HEK293 (cell line): ENCODE measurements around the gene BCLAF1.
A peak's percentile ranks its signal among the peaks of the same experiment; 100 is the strongest.

ENCODE experiments used
- CTCF ChIA-PET: fragments of 350-600 bp; formaldehyde crosslinking; extraction: SDS; loops from one replicate; lab custom pipeline; 2021; ENCODE audit warnings: antibody characterized with exemption; lab: Yijun Ruan, JAX
- POLR2A ChIA-PET: fragments of 300-600 bp; formaldehyde crosslinking; extraction: SDS; loops from one replicate; lab custom pipeline; 2020; ENCODE audit warnings: antibody characterized with exemption, inconsistent platforms; lab: Yijun Ruan, JAX
- H3K27ac ChIP-seq: fragments of 200-500 bp; sonication (Bioruptor generic); 2 replicates; pipeline ENCODE4 v1.5.1; 2014; ENCODE audit warnings: low read depth, low read length, control low read depth, inconsistent platforms; ENCODE audit errors: extremely low read depth
- H3K36me3 ChIP-seq, 2 experiments: fragments of 200-500 bp in 1 of 2; sonication (Bioruptor generic) in 1 of 2; 1 replicate in 1 of 2; 2 replicates in 1 of 2; pipeline ENCODE4 v1.5.1; 2014 to 2017; ENCODE audit warnings: inconsistent platforms in 2 of 2, low read length in 2 of 2; ENCODE audit not compliant: control insufficient read depth in 2 of 2, insufficient read depth in 1 of 2
- H3K4me1 ChIP-seq: fragments of 200-500 bp; sonication (Bioruptor generic); 2 replicates; pipeline ENCODE4 v1.5.1; 2014; ENCODE audit warnings: mild to moderate bottlenecking, low read length, inconsistent platforms; ENCODE audit not compliant: control insufficient read depth, insufficient read depth
- H3K4me3 ChIP-seq: 2 replicates; pipeline ENCODE4 v1.5.1; 2011; ENCODE audit warnings: low read depth, mild to moderate bottlenecking, control low read depth, low read length, moderate library complexity
- H3K9me3 ChIP-seq: fragments of 200-500 bp; sonication (Bioruptor generic); 2 replicates; pipeline ENCODE4 v1.5.1; 2014; ENCODE audit warnings: low read depth, low read length, inconsistent platforms; ENCODE audit not compliant: control insufficient read depth, insufficient read depth
- ATF2 ChIP-seq: fragments of 450-650 bp; formaldehyde crosslinking; IDR thresholded peaks from 2 replicates; pipeline ENCODE4 v1.5.1; 2016; ENCODE audit warnings: missing biosample characterization, missing genetic modification characterization, low read depth
- HOXC10 ChIP-seq: sonication (generic); formaldehyde crosslinking; IDR thresholded peaks from 2 replicates; pipeline ENCODE4 v1.8.1; 2023; ENCODE audit warnings: mild to moderate bottlenecking, missing genetic modification reagents
- KLF8 ChIP-seq: fragments of 450-650 bp; formaldehyde crosslinking; IDR thresholded peaks from 2 replicates; pipeline ENCODE4 v1.5.1; 2016; ENCODE audit warnings: missing biosample characterization, missing genetic modification characterization
- PRDM1 ChIP-seq: fragments of 450-650 bp; formaldehyde crosslinking; IDR thresholded peaks from 2 replicates; pipeline ENCODE4; 2016; ENCODE audit warnings: missing biosample characterization, missing genetic modification characterization
- WT1 ChIP-seq: fragments of 450-650 bp; formaldehyde crosslinking; IDR thresholded peaks from 2 replicates; pipeline ENCODE4 v1.5.1; 2016; ENCODE audit warnings: missing biosample characterization, missing genetic modification characterization
- ZBTB1 ChIP-seq: fragments of 450-650 bp; formaldehyde crosslinking; IDR thresholded peaks from 2 replicates; pipeline ENCODE4 v1.5.1; 2016; ENCODE audit warnings: missing biosample characterization, missing genetic modification characterization
- ZEB2 ChIP-seq: fragments of 450-650 bp; formaldehyde crosslinking; IDR thresholded peaks from 2 replicates; pipeline ENCODE4 v1.5.1; 2016; ENCODE audit warnings: missing biosample characterization, missing genetic modification characterization
- ZFP3 ChIP-seq: fragments of 450-650 bp; formaldehyde crosslinking; IDR thresholded peaks from 2 replicates; pipeline ENCODE4 v1.5.1; 2016; ENCODE audit warnings: low read depth, missing biosample characterization, missing genetic modification characterization
- ZNF112 ChIP-seq: fragments of 450-650 bp; formaldehyde crosslinking; IDR thresholded peaks from 2 replicates; pipeline ENCODE4 v1.5.0; 2017; ENCODE audit warnings: missing biosample characterization, missing genetic modification characterization
- ZNF157 ChIP-seq: fragments of 450-650 bp; formaldehyde crosslinking; IDR thresholded peaks from 2 replicates; pipeline ENCODE4 v1.5.1; 2016; ENCODE audit warnings: missing biosample characterization, missing genetic modification characterization
- ZNF19 ChIP-seq: fragments of 450-650 bp; formaldehyde crosslinking; IDR thresholded peaks from 2 replicates; pipeline ENCODE4; 2016; ENCODE audit warnings: missing biosample characterization, missing genetic modification characterization, low read depth
- ZNF2 ChIP-seq: fragments of 450-650 bp; formaldehyde crosslinking; IDR thresholded peaks from 2 replicates; pipeline ENCODE4 v1.5.1; 2016; ENCODE audit warnings: missing biosample characterization, missing genetic modification characterization
- ZNF24 ChIP-seq: fragments of 450-650 bp; formaldehyde crosslinking; IDR thresholded peaks from 2 replicates; pipeline ENCODE4 v1.5.1; 2016; ENCODE audit warnings: missing biosample characterization, missing genetic modification characterization
- ZNF292 ChIP-seq: fragments of 450-650 bp; formaldehyde crosslinking; IDR thresholded peaks from 2 replicates; pipeline ENCODE4 v1.5.1; 2016; ENCODE audit warnings: low read depth, missing biosample characterization, missing genetic modification characterization, borderline replicate concordance
- ZNF404 ChIP-seq: fragments of 450-650 bp; formaldehyde crosslinking; IDR thresholded peaks from 2 replicates; pipeline ENCODE4 v1.5.1; 2017; ENCODE audit warnings: missing biosample characterization, missing genetic modification characterization
- ZNF423 ChIP-seq: fragments of 450-650 bp; formaldehyde crosslinking; IDR thresholded peaks from 2 replicates; pipeline ENCODE4 v1.5.1; 2016; ENCODE audit warnings: missing biosample characterization, missing genetic modification characterization
- ZNF501 ChIP-seq: fragments of 450-650 bp; formaldehyde crosslinking; IDR thresholded peaks from 2 replicates; pipeline ENCODE4 v1.5.1; 2016; ENCODE audit warnings: missing biosample characterization, missing genetic modification characterization
- ZNF513 ChIP-seq: fragments of 450-650 bp; IDR thresholded peaks from 2 replicates; pipeline ENCODE4 v1.5.1; 2018; ENCODE audit warnings: missing biosample characterization, missing genetic modification characterization
- ZNF530 ChIP-seq: fragments of 450-650 bp; formaldehyde crosslinking; IDR thresholded peaks from 2 replicates; pipeline ENCODE4 v1.5.1; 2016; ENCODE audit warnings: low read depth, missing biosample characterization, missing genetic modification characterization
- ZNF548 ChIP-seq: fragments of 450-650 bp; formaldehyde crosslinking; IDR thresholded peaks from 2 replicates; pipeline ENCODE4 v1.5.1; 2016; ENCODE audit warnings: missing biosample characterization, missing genetic modification characterization
- ZNF585B ChIP-seq: fragments of 450-650 bp; formaldehyde crosslinking; IDR thresholded peaks from 2 replicates; pipeline ENCODE4 v1.5.1; 2016; ENCODE audit warnings: missing biosample characterization, missing genetic modification characterization
- ZNF600 ChIP-seq: fragments of 450-650 bp; formaldehyde crosslinking; IDR thresholded peaks from 2 replicates; pipeline ENCODE4 v1.5.1; 2016; ENCODE audit warnings: missing biosample characterization, missing genetic modification characterization
- ZNF610 ChIP-seq: fragments of 450-650 bp; formaldehyde crosslinking; IDR thresholded peaks from 2 replicates; pipeline ENCODE4 v1.5.1; 2016; ENCODE audit warnings: missing biosample characterization, missing genetic modification characterization, borderline replicate concordance
- ZNF777 ChIP-seq: fragments of 450-650 bp; formaldehyde crosslinking; IDR thresholded peaks from 2 replicates; pipeline ENCODE4 v1.5.1; 2017; ENCODE audit warnings: missing biosample characterization, missing genetic modification characterization, borderline replicate concordance
- ZNF792 ChIP-seq: fragments of 450-650 bp; formaldehyde crosslinking; IDR thresholded peaks from 2 replicates; pipeline ENCODE4 v1.5.1; 2016; ENCODE audit warnings: missing biosample characterization, missing genetic modification characterization
- ZSCAN18 ChIP-seq: fragments of 450-650 bp; formaldehyde crosslinking; IDR thresholded peaks from 2 replicates; pipeline ENCODE4 v1.5.1; 2016; ENCODE audit warnings: missing biosample characterization, missing genetic modification characterization
- ZSCAN30 ChIP-seq: fragments of 450-650 bp; IDR thresholded peaks from 2 replicates; pipeline ENCODE4 v1.5.1; 2018; ENCODE audit warnings: missing biosample characterization, mild to moderate bottlenecking, missing genetic modification characterization, moderate library complexity
- TF ChIP-seq, protein P1 (sequence below): fragments of 450-650 bp; formaldehyde crosslinking; IDR thresholded peaks from 2 replicates; pipeline ENCODE4 v1.5.1; 2016; ENCODE audit warnings: missing biosample characterization, missing genetic modification characterization

Gene BCLAF1

DNA sequence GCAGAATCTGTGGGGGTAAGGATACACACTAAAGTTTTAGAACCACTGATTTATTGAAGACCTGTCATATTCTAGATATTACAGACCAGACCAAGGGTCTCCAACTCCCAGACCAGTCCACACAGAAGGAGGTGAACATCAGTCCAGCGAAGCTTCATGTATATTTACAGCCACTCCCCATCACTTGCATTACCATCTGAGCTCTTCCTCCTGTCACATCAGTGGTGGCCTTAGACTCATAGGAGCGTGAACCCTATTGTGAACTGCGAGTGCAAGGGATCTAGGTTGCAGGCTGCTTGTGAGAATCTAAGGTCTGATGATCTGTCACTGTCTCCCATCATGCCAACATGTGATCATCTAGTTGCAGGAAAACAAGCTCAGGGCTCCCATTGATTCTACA lies 5.0 kb upstream of the BCLAF1 start:
- TF ChIP-seq ZNF610 (tag by site-specific recombination) = peak; percentile 97
- no peak for TF ChIP-seq ZNF24 (tag by site-specific recombination)
- TF ChIP-seq HOXC10 (CRISPR knock-in tag) = no peak
- TF ChIP-seq KLF8 (tag by site-specific recombination) = no peak
- no peak overlapping the region for H3K27ac ChIP-seq
- ChIA-PET CTCF (no interaction called here), POLR2A (no interaction called here)
- H3K36me3 ChIP-seq = no peaks in the 10 kb centered on the region
- H3K4me3 ChIP-seq = no peak overlapping the region
- H3K4me1 ChIP-seq = peaks cover 6% of the 10 kb centered on the region; the same call in 1 of the 2 replicates
- no peaks in the 10 kb centered on the region for H3K9me3 ChIP-seq

- CTCF ChIA-PET = interaction anchor here (0.6 to 2.1 kb wide), 9 partner anchors 21 to 502 kb away, joined by 3 to 15 read pairs (median 3); partner anchors contain the start of genes MAP3K5 and MAP7
- POLR2A ChIA-PET = interaction anchor here (0.6 to 4.0 kb wide), 23 partner anchors 8 to 792 kb away, joined by 3 to 80 read pairs (median 6); partner anchors contain the start of genes AHI1, MAP3K5, MAP7 and MTFR2
- TF ChIP-seq ZEB2 (tag by site-specific recombination) (no peak), ZNF792 (tag by site-specific recombination) (no peak), ZNF530 (no peak), ZNF513 (tag by site-specific recombination) (no peak), ZNF777 (tag by site-specific recombination) (no peak), ZNF548 (tag by site-specific recombination) (no peak), ZNF423 (no peak), ZNF404 (no peak), ZFP3 (tag by site-specific recombination) (no peak), ZNF600 (peak; percentile 74; the same call in 1 of the 2 replicates), ZBTB1 (no peak), ATF2 (tag by site-specific recombination) (no peak), ZNF2 (no peak), WT1 (no peak), ZSCAN30 (tag by site-specific recombination) (no peak), ZNF292 (tag by site-specific recombination) (no peak), ZNF112 (tag by site-specific recombination) (no peak), ZSCAN18 (tag by site-specific recombination) (no peak), ZNF585B (tag by site-specific recombination) (no peak), PRDM1 (tag by site-specific recombination) (no peak), ZNF157 (no peak), ZNF19 (no peak), ZNF501 (tag by site-specific recombination) (no peak)
- TF ChIP-seq, protein P1, sequence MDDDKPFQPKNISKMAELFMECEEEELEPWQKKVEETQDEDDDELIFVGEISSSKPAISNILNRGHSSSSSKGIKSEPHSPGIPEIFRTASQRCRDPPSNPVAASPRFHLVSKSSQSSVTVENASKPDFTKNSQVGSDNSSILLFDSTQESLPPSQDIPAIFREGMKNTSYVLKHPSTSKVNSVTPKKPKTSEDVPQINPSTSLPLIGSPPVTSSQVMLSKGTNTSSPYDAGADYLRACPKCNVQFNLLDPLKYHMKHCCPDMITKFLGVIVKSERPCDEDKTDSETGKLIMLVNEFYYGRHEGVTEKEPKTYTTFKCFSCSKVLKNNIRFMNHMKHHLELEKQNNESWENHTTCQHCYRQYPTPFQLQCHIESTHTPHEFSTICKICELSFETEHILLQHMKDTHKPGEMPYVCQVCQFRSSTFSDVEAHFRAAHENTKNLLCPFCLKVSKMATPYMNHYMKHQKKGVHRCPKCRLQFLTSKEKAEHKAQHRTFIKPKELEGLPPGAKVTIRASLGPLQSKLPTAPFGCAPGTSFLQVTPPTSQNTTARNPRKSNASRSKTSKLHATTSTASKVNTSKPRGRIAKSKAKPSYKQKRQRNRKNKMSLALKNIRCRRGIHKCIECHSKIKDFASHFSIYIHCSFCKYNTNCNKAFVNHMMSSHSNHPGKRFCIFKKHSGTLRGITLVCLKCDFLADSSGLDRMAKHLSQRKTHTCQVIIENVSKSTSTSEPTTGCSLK (tag by site-specific recombination) = no peak
These were observed 864 bp upstream of the BCLAF1 start for GRCh38 chr6:136290410-136291010.

More at GRCh38 chr6:136290410-136291010, 864 bp upstream of the BCLAF1 start:
- Histone ChIP-seq H3K27ac (peak overlapping the region; percentile 95), H3K4me1 (peaks cover 6% of the 10 kb centered on the region; the same call in 1 of the 2 replicates), H3K36me3 (no peaks in the 10 kb centered on the region), H3K9me3 (no peaks in the 10 kb centered on the region), H3K4me3 (peak overlapping the region; percentile 62)
